ENCODE data around the gene CNOT1. TPM values are rescaled to one million over a fixed set of nuclear protein-coding genes. Genes with fewer than 3 reads are reported as not detected.

CNOT1 gene
- total RNA-seq, 1 donor, result 136 TPM

- no peak overlapping the region for H3K4me3 ChIP-seq (ENCODE audit: low read depth, low read length)
- TF ChIP-seq CTCF (IDR thresholded peaks at IDR 0.05; ENCODE audit: insufficient read depth, low read length), result no peak
- DNase-seq (ENCODE audit: low read depth), result no peak
Measured at GRCh38 chr16:58509256-58510096, 120.2 kb downstream of the CNOT1 start.

DNA sequence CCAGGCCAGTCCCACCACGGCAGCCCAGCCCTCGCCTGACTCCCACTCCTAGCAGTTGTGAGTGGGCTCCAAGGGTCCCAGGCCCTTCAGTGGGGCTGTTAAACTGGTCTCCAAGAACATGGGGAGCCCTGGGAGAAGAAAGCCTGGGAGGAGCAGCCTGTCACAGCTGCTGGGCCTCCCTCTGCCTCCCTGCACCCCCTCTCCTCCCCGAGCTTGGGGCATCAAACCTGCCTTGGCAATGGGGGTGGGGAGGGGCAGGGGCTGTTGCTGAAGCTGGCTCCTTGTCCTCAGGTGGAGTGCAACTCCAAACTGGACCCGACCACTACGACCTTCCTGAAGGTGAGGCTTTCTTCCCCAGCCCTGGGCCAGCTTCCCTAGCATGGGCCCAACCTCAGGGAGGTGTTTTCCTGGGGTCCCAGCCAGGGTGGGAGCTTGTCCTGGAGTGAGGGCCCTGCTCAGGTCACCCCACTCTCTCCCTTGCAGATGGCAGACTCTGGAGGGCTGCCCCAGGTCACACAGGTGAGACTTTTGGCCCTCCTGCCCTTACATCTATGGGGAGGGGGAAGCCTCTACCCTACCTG lies 120.9 kb downstream of the CNOT1 start:
- no peak overlapping the region for H3K4me3 ChIP-seq (ENCODE audit: low read depth, low read length)
- no peak for DNase-seq (ENCODE audit: low read depth)
- TF ChIP-seq CTCF (IDR thresholded peaks at IDR 0.05; ENCODE audit: insufficient read depth, low read length), result no peak

DNA sequence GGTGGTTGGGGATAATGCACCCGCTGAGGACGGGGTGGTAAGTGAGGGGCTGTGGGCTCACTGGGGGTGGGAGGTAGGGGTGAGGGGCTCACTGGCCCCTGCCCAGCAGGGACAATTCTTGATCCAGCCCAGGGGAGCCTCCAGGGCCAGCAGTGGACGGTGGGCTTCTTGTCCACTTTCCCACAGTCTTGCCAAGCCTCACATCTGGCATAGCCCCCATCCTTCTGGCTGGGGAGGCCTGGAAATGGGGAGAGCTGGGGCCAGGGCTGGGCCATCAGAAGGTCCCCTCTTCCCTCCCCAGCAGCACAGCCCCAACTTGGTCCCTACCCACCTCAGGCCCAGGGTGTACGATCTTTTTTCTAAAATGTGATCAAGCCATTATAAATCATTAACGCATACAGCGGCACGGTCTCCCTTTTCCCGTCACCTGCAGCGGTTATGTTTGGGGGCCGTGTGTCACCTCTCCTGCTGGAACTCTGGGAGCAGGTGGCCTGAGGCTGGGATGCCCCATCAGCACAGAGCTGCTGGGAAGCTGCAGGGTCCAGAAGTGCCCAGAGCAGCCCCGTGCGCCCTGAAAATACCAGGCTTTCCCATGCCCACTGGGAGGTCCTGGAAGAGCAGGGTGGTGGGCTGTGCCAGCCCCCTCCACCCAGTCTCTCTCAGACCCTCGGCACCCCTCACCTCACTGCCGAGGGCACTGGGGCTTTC lies 121.5 kb downstream of the CNOT1 start:
- TF ChIP-seq CTCF (IDR thresholded peaks at IDR 0.05; ENCODE audit: insufficient read depth, low read length), result no peak
- DNase-seq (ENCODE audit: low read depth), result no peak
- no peak overlapping the region for H3K4me3 ChIP-seq (ENCODE audit: low read depth, low read length)

DNA sequence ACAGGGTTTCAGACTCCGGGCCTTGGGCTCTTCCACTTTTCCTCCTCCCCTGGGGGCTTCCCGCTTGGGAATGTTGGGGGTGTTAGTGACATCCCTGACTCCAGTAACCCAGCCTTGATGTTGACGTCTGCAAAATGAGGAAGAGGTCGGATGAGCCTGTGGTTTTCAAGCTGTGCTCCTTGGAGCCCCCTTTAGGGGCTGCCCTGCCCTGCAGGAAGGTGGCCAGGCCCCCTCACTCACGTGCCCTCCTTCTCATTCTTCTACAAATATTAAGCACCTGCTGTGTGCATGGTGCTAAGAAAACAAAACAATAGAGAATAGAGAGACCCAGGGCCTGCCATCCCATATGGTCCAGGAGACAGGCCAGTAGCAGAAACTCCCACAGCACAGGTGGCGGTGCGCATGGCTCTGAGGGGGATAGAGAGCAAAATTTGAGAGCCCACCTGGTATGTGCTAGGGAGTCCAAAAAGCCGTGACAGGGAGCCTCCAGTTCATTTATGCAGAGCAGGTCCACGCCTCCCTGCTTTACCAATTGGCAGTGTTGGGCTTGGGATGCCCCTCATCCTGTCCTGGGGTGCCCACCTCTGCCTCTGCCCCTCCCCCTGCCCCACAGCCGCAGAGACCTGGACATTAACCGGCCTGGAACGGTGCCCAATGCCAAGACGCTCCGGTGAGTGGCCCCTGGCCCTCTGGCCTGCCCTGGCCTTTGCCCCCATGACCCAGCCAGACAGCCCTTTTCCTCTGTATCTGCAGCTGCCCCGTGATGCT lies 122.2 kb downstream of the CNOT1 start:
- H3K4me3 ChIP-seq (ENCODE audit: low read depth, low read length), result no peak overlapping the region
- no peak for DNase-seq (ENCODE audit: low read depth)
- no peak for TF ChIP-seq CTCF (IDR thresholded peaks at IDR 0.05; ENCODE audit: insufficient read depth, low read length)

DNA sequence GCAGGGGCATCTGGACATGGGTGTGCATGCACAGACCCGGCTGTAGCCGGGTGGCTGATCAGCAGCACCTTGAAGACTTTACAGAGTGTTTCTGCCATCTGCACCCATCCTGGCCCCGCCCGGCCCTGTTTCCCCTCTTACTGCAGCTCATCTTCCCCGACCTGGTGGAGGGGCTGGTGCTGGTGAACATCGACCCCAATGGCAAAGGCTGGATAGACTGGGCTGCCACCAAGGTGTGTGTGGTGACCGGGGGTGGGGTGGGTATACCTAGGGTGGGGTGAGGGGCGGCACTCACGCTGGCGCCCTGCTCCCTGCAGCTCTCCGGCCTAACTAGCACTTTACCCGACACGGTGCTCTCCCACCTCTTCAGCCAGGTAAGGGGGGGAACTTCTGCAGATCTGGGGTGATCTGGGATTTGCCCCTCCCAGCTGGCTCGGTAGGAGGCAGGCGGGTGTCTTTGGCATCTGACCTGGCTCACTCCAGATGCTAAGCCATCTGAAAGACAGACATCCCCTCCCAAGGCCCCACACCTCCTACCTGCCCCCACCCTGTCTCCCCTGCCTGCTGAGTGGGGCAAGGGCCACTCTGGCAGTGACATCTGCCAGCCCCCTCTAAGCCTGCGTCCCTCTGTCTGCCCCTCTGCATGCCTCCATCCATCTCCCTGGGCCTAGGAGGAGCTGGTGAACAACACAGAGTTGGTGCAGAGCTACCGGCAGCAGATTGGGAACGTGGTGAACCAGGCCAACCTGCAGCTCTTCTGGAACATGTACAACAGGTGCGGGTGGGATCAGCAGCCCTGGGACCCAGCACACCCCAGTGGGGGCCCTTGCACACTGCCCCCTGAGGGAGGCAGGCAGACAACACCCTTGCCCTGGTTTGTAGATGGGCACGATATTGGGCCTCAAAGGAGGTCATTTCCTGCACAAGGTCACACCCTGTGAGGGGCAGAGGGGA lies 123.1 kb downstream of the CNOT1 start:
- no peak for DNase-seq (ENCODE audit: low read depth)
- no peak for TF ChIP-seq CTCF (IDR thresholded peaks at IDR 0.05; ENCODE audit: insufficient read depth, low read length)
- no peak overlapping the region for H3K4me3 ChIP-seq (ENCODE audit: low read depth, low read length)
